HS-27A (cell line): Measurements from ENCODE around the gene MYCBPAP.
A peak's percentile ranks its signal among the peaks of the same experiment; 100 is the strongest.

Source experiments
- DNase-seq: peaks from one replicate; pipeline ENCODE4 v3.0.0-alpha.2; 2012; ENCODE audit warnings: low read depth, missing footprints

MYCBPAP gene

DNA sequence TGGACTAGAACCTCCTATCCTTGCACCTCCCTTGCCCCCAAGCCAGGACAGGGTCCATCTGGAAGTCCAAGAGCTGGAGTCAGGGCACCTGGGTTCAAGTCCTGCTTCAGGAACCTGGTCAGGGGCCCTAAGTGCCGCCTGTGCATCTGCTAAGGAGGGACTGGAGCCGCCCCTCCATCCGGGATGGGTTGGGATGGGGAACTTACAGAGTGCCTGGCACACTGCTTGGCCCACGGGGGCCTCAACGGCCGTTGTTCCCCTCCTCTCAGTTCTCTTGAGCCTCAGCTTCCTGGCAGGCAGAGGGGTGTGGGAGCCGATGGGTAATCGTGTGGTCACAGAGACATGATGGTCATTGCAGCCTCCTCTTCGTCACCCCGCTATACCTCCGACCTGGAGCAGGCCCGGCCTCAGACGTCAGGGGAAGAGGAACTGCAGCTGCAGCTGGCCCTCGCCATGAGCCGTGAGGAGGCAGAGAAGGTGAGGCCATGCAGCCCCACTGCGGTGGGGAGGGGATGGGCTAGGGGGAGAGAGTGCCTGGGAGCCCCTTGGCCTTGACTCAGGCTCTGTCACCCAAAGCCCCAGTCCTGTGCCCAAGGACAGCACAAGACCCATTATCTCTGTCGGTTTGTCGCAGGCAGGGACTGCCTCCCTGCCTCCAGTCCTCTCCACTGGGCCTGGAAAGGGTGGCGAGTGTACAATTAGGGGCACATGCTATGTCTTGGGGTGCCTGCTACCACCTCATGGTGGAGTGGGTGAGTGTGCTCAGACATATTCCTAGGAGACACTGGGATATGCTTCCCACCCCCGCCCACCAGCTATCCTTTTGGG lies 29.7 kb downstream of the MYCBPAP start:
- DNase-seq: no peak

GRCh38 chr17:50538549-50539410 lies 30.5 kb downstream of the MYCBPAP start:
- DNase-seq: no peak

- no peak for DNase-seq
Observed at GRCh38 chr17:50539762-50540559, 31.7 kb downstream of the MYCBPAP start.

DNA sequence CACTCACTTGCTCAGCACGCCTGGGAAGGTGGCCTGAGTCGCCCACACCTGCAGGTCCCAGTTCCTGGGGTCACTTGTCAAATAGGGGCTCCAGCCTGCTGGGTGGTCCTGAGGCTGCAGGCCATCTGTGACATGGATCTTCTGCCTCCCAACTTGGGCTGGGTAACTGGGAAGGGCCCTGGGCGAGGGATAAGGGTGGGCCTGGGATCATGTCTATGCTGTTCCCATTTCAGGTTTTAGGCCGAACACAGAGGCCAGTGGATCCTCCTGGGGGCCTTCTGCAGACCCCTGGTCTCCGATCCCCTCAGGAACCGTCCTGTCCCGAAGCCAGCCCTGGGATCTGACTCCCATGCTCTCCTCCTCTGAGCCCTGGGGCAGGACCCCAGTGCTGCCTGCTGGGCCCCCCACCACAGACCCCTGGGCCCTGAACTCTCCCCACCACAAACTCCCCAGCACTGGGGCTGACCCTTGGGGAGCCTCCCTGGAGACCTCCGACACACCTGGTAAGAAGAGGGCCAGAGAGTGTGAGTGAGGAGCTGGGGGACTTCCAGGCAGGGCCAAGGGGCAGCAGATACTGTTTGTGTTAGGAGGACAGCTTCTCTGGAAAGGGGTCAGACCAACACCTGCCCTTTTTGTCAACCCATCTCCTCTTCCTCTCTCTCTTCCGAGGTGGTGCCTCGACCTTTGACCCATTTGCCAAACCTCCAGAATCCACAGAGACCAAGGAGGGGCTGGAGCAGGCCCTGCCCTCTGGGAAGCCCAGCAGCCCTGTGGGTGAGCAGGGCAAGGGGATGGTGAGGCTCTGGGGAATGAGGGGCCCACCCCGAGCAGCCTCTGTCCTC lies 32.5 kb downstream of the MYCBPAP start:
- no peak for DNase-seq

DNA sequence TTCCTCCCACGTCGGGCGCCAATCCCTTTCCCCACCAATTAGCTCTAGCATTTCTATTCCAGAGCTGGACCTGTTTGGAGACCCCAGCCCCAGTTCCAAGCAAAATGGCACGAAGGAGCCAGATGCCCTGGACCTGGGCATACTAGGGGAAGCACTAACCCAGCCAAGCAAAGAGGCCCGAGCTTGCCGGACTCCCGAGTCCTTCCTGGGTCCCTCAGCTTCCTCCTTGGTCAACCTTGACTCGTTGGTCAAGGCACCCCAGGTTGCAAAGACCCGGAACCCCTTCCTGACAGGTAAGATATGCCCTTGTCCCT lies 33.1 kb downstream of the MYCBPAP start:
- DNase-seq: no peak

DNA sequence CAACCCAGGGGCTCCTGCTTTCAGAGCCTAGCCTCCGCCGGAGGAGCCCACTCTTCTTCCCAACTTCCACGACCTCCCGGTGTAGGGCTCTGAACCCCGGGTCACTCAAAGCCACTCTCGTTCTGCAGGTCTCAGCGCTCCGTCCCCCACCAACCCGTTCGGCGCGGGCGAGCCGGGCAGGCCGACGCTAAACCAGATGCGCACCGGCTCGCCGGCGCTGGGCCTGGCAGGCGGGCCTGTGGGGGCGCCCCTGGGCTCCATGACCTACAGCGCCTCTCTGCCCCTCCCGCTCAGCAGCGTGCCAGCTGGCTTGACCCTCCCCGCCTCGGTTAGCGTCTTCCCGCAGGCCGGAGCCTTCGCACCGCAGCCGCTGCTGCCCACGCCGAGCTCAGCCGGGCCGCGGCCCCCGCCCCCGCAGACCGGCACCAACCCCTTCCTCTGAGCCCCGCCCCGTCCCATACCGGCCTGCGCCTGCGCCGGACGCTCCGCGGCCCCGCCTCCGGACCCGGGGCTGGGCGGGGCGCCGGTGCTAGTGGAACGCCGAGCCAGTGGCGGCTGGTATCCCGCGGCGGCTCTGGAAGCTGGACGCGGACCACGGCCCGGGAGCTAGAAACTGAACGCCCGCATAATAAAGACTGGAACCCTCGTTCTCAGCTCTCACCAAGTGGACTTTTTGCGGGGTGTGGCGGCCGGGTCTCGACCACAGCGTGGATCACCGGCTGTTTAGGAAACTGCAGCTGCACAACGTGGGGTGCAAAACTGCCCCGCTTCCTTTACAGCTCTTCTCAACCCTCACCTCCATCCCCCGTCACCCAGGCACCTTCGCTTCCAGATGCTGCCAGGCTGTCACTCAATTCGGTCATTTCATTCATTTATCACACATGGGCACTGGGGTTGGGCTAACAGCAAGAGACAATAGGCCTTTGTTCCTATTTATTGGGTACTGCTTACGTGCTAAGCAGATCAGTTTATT lies 33.8 kb downstream of the MYCBPAP start:
- DNase-seq: no peak

GRCh38 chr17:50542795-50543774 lies 34.8 kb downstream of the MYCBPAP start:
- no peak for DNase-seq

DNA sequence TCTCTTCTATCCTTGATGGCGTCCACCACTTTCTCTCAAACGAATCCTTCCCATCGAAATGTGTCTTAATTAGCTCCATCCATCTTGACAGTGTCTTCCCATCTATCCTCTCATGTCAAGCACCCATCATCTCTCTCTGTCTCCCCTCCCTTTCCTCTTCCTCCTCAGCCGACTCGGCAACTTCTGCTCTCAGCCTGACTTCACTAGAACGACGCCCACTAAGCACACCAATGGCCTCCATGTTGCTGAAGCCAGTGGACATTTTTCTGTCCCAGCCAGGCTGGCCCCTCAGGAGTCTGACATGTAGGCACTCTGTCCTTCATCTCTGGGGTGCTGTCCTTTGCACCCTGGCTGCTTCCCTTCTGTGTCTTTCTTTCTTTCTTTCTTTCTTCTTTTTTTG lies 36.3 kb downstream of the MYCBPAP start:
- no peak for DNase-seq

- DNase-seq: no peak
Observed at GRCh38 chr17:50545311-50545710, 37.1 kb downstream of the MYCBPAP start.

DNA sequence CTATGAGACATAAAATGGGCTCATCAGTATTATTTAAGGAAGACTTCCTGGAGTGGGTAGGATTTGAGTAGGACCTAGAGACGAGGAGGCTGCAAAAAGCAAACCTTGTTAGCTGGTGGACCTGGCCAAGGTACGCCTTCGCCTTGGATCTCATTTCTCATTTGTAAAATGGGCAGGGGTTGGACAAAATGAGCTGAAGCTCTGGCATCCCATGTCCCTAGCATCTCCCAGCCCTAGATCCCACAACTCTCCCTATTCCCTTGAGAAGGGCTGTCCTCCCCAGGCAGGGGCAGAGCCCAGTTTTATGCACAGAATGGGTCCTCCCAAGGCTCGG lies 38.4 kb downstream of the MYCBPAP start:
- DNase-seq: no peak

GRCh38 chr17:50547035-50547735 lies 38.9 kb downstream of the MYCBPAP start, which contains the start of gene SPATA20:
Gene SPATA20 (plus strand): TSS chr17:50547174. CDS start chr17:50547209, 35 bp downstream.
- DNase-seq: peak; percentile 42

DNA sequence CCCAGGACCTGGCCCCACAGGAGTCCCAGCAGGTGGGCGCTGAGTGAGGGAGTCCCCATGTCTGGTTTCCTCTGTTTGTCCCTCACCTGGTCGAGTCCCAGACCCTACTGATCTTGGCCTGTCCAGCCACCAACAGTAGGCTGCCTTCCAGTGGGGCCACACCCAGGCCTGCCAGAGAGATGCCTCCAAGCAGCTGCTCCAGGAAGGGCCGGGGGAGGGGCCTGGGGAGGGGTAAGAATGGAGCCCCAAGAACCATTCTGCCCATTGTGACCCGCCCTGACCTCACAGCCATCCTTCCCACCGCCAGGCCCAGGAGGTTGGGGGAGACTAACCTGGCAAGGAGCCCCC lies 39.5 kb downstream of the MYCBPAP start:
- DNase-seq: no peak

DNA sequence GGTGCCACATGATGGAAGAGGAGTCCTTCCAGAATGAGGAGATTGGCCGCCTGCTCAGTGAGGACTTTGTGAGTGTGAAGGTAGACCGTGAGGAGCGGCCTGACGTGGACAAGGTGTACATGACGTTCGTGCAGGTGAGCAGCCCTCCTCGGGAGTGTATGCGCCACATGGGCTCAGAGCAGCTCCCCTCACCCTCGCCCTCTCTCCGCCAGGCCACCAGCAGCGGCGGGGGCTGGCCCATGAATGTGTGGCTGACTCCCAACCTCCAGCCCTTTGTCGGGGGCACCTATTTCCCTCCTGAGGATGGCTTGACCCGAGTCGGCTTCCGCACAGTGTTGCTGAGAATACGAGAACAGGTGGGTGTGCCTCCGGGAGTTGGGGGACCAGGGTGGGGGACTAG lies 40.6 kb downstream of the MYCBPAP start:
- no peak for DNase-seq

DNA sequence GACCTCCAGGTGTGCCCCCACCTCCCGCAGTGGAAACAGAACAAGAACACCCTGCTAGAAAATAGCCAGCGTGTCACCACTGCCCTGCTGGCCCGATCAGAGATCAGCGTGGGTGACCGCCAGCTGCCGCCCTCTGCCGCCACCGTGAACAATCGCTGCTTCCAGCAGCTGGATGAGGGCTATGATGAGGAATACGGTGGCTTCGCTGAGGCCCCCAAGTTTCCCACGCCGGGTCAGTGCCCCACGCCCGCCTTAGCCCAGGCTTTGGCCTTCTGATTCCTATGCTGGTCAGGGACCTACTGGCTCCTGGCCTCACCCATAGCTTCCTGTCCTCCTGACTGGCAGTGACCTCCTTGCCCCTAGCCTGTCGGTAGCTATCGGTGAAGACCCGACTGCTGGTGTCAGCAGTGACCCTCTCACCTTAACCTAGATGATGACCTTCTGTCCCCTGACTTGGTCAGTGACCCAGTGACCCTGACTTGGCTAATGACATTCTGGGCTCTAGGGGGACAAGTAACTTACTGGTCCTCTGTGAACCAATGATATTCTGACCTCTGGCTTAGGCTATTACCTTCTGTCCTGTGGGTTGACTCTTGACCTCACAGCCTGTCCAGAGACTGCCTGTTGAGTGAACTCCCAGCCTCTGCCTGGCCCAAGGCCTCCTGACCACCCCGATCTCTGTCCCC lies 41.2 kb downstream of the MYCBPAP start:
- no peak for DNase-seq

GRCh38 chr17:50549969-50550368 lies 41.7 kb downstream of the MYCBPAP start:
- no peak for DNase-seq

DNA sequence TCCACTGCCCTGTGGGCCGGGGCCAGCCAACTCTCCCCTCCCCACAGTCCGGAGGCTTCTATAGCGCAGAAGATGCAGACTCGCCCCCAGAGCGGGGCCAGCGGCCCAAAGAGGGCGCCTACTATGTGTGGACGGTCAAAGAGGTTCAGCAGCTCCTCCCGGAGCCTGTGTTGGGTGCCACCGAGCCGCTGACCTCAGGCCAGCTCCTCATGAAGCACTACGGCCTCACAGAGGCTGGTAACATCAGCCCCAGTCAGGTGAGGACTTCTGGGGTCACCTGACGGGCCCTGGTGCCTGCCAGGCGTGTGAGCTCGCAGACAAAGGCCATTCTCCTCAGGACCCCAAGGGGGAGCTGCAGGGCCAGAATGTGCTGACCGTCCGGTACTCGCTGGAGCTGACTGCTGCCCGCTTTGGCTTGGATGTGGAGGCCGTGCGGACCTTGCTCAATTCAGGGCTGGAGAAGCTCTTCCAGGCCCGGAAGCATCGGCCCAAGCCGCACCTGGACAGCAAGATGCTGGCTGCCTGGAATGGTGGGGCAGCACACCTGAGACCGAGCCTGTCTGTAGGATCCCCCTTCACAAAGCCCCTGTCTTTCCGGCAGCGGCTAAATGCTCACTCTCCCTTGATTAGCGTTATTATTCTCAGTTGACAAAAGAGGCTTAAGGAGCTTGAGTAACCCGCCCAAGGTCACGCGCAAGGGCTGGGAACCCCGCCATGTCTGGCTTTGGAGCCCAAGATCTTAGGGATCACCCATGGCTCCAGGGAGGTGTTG lies 42.6 kb downstream of the MYCBPAP start:
- no peak for DNase-seq

- no peak for DNase-seq
Observed at GRCh38 chr17:50551433-50551815, 43.2 kb downstream of the MYCBPAP start.
